Large intestine (tissue), 3 donors: ENCODE data around the gene CD4. TPM values are rescaled to one million over a fixed set of nuclear protein-coding genes. Genes with fewer than 3 reads are reported as not detected.

ENCODE experiments used
- DNase-seq, 2 donors: peaks; one replicate each; pipeline versions ENCODE4 v3.0.0 to v3.0.0-alpha.2; 2013
- H3K27ac ChIP-seq: one replicate; pipeline ENCODE4 v1.5.1; 2013; ENCODE audit warnings: low read length
- H3K27me3 ChIP-seq: 2 replicates; pipeline ENCODE4 v1.6.1; 2013; ENCODE audit warnings: low read length; ENCODE audit not compliant: control insufficient read depth, insufficient read depth
- H3K36me3 ChIP-seq: 2 replicates; pipeline ENCODE4 v1.6.1; 2013; ENCODE audit warnings: low read length; ENCODE audit not compliant: control insufficient read depth, insufficient read depth
- H3K4me1 ChIP-seq: one replicate; pipeline ENCODE4 v1.6.1; 2013; ENCODE audit warnings: low read length; ENCODE audit not compliant: control insufficient read depth, insufficient read depth
- H3K4me3 ChIP-seq: one replicate; pipeline ENCODE4 v1.5.1; 2013; ENCODE audit warnings: low read length
- H3K9me3 ChIP-seq: one replicate; pipeline ENCODE4 v1.6.1; 2013; ENCODE audit warnings: mild to moderate bottlenecking, low read depth, low read length, moderate library complexity; ENCODE audit not compliant: control insufficient read depth
- WGBS: methylation state at CpG from one replicate; pipeline ENCODE4 v1.1.5; 2013; ENCODE audit warnings: low lambda C conversion rate; ENCODE audit not compliant: insufficient coverage; 5-methylcytosine and 5-hydroxymethylcytosine counted together
- polyA plus RNA-seq: library from polyadenylated mRNA; unstranded; fragments of 120-200 nt; gene quantifications from one replicate; pipeline ENCODE4 v1.2.1, GENCODE V29; 2013

Gene CD4
- polyA plus RNA-seq, 1 donor: 17.4 TPM

DNA sequence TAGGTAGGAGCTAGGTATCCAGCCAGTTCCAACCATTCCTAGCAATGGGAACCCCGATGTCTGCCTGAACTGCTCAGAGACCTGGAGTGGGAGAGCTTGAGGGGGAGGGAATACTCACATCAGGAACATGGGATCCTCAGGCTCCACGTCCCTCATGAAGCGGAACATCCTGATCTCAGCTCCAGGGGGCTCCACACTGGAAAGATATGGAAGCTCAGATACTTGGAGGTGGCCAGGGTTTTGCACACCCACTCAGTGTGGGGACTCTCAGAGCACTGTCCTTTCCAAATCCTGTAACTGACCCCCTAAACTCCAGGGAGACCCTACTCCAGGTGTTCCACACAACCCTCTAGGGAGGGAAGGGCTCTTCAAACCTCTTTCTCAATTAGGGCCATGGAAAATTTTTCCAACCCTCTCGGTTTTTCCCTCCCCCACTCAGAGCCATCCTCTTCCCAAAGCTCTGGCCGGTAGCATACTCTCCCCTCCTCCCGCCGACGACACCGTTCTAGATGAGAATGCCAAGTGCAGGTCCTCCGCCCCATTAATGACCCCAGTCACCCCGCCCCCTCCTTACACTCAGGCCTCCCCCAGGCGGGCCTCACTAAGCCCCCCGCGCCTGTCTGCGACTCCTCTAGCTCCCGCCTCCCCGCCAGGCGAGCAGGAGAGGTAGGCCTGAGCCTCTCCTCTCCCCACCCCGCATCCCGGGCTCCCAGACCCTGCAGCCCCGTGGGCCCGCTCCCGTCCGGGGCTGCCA lies 37.0 kb upstream of the CD4 start:
- Histone ChIP-seq H3K27me3 (no peaks in the 10 kb centered on the region), H3K4me1 (peaks cover 17% of the 10 kb centered on the region), H3K9me3 (no peaks in the 10 kb centered on the region), H3K4me3 (peak overlapping the region; percentile 98), H3K36me3 (peaks cover 44% of the 10 kb centered on the region), H3K27ac (peak overlapping the region; percentile 100)
- no CpG with 5 or more reads among the region's 24 CpGs for WGBS
- peak in 1 of 2 donors; percentile 62 for DNase-seq

DNA sequence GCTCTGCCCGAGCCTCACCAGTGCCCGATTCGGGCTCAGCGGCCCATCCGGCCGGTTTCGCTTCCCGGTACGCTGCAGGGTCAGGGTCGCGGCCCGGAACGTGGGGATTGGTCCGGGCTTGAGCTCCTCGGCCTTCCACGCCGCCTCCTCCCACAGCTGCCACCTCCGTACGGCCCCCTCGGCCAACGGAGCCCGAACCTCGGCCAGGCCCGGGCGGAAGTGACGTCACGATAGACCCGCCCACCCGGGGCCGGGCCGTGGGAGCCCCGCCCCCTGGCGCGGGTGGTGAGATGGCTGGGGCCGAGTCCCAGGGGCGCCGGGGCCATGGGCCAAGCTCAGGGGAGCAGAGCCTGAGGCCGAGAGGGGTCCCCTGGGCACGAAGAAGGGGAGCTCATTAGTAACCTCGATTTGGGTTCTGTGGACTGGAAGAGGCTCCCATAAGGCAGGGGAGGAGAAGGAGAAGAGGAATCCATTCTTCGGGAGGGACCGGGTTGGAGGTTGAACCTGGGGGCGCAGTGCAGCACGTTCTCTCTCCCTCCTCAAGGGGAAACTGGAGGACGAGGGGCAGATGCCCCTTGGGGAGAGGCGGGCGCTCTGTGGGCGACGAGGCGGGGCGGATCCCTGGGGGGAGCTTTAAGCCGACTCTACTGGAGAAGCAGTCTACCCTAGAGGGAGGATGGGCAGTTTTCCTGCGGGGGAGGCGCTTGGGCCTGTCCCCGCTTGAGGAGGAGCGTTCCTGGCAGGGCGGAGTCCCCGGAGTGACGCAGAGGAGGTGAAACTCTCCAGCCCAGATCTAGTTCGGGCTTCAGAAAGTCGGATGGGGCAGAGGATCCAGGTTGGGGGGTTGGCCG lies 36.2 kb upstream of the CD4 start, which contains the start of gene MLF2:
TSS of gene MLF2 (minus strand) at position 221 of the 851 bp plus-strand sequence. CDS start 807 bp downstream, outside the sequence.
- no peaks in the 10 kb centered on the region for H3K9me3 ChIP-seq
- H3K4me1 ChIP-seq: peaks cover 17% of the 10 kb centered on the region
- DNase-seq: peak; percentile 98 to 99
- H3K27ac ChIP-seq: peak within 1 kb of the TSS; percentile 100
- H3K4me3 ChIP-seq: peak within 1 kb of the TSS; percentile 98
- no CpG with 5 or more reads among the region's 62 CpGs for WGBS
- H3K27me3 ChIP-seq: no peaks in the 10 kb centered on the region
- H3K36me3 ChIP-seq: peaks cover 36% of the 10 kb centered on the region

DNA sequence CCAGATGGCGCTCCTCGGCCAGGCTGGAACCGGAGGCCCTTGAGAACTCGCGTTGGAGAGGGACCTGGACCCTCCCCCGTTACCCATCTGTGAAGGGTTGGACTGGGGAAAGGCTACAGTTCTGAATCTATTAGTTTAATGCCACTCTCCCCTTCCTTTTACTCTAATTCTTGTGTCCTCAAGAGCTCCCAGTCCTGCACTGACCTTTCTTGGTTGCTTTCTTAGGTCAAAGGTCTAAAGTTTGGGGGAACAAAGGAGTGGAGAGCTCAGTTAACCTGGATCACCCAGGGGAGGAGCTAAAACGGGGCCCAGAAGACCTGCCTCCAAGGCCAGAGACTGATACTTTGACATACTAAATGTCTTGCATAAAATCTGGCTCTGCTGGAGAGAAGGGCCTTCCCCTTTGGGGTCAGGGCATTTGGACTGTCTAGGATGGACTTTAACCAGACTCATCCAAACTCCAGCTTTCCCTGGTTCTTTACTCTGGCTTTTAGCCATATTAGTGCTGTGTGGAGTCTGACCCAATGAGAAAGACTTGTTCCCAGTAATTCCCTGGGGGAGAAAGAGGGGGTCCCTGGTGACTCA lies 35.5 kb upstream of the CD4 start:
- no CpG with 5 or more reads among the region's 7 CpGs for WGBS
- H3K4me1 ChIP-seq: peaks cover 17% of the 10 kb centered on the region
- peak in 1 of 2 donors; percentile 37 for DNase-seq
- H3K9me3 ChIP-seq: no peaks in the 10 kb centered on the region
- peaks cover 29% of the 10 kb centered on the region for H3K36me3 ChIP-seq
- H3K4me3 ChIP-seq: no peak overlapping the region
- H3K27ac ChIP-seq: peak overlapping the region; percentile 100
- no peaks in the 10 kb centered on the region for H3K27me3 ChIP-seq

DNA sequence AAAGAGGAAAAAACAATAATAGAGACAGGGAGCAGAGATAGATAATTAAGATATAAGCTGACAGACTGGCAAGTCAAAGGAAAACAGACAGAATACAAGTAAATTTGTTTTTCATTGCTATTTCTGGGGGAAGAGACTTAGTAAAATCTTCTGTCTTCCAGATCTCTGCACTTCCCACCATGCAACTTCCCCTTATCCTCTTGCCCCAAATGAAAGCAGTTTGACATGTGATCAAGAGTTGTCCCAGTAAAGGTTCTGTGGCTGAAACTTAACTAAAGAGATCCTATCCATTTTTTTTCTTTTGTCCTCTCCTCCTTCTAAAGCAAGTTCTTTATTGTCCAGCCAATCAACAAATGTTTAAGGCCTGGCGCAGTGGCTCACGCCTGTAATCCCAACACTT lies 34.9 kb upstream of the CD4 start:
- WGBS: no CpG with 5 or more reads among the region's 2 CpGs
- Histone ChIP-seq H3K36me3 (peaks cover 24% of the 10 kb centered on the region), H3K9me3 (no peaks in the 10 kb centered on the region), H3K27ac (peak overlapping the region; percentile 100), H3K27me3 (no peaks in the 10 kb centered on the region), H3K4me3 (no peak overlapping the region), H3K4me1 (peaks cover 17% of the 10 kb centered on the region)
- DNase-seq: no peak

DNA sequence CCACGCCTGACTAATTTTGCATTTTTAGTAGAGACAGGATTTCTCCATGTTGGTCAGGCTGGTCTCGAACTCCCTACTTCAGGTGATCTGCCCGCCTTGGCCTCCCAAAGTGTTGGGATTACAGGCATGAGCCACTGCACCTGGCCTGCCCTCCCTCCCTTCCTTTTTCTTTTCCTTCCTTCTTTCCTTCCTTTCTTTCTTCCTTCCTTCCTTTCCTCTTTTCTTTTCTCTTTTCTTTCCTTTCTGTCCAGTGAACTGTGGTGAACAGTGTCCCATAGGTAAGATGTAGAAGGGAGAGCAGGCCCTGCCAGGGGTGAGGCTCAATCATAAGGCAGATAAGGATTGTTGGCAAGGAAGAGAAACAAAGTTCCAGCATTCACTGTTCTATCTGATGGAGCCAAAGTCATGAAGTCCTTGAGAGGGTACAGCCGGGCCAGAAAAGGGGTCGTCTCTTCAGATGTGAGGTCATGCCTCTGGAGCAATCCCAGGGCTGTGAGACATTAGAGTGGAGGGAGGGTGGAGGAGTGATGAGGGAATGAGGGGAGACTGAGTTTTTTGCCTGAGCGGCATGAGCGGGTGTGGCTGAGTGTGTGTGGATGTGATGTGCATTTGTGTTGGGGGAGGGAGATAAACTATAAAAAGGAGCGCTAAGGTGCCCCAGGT lies 32.2 kb upstream of the CD4 start:
- H3K4me1 ChIP-seq: peaks cover 11% of the 10 kb centered on the region
- WGBS: 93% methylated on average over 2 of the region's 8 CpGs
- H3K27me3 ChIP-seq: no peaks in the 10 kb centered on the region
- no peak overlapping the region for H3K27ac ChIP-seq
- H3K36me3 ChIP-seq: no peaks in the 10 kb centered on the region
- H3K4me3 ChIP-seq: no peak overlapping the region
- no peak for DNase-seq
- no peaks in the 10 kb centered on the region for H3K9me3 ChIP-seq

DNA sequence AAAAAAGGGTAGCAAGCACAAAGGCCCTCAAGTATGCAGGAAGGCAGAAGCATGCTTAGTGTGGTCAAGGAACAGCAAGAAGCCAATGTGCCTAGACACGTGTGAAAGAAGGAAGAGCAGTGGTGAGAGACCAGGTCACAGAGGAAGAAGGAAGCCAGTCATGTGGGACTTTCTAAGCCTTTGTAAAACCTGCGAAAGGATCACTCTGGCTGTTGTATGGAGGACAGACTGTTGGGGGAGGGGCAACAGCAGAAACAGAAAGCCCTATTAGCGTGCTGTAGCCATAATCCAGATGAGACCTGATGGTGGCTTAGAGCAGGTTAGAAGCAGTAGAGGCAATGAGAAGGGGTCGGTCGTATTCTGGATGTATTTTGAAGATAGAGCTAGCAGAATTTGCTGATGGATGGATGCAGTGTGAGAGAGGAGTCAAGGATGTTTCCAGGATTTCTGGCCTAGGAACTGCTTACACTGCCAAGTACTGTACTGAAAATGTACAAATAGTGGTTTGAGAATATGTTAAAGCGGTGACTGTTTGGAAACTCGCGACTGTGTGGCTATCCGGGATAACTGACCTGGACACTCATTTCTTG lies 30.7 kb upstream of the CD4 start:
- no peak for DNase-seq
- H3K9me3 ChIP-seq: no peaks in the 10 kb centered on the region
- WGBS: 80% methylated on average over 1 of the region's 9 CpGs
- H3K27ac ChIP-seq: no peak overlapping the region
- peaks cover 11% of the 10 kb centered on the region for H3K4me1 ChIP-seq
- no peaks in the 10 kb centered on the region for H3K27me3 ChIP-seq
- no peaks in the 10 kb centered on the region for H3K36me3 ChIP-seq
- no peak overlapping the region for H3K4me3 ChIP-seq

DNA sequence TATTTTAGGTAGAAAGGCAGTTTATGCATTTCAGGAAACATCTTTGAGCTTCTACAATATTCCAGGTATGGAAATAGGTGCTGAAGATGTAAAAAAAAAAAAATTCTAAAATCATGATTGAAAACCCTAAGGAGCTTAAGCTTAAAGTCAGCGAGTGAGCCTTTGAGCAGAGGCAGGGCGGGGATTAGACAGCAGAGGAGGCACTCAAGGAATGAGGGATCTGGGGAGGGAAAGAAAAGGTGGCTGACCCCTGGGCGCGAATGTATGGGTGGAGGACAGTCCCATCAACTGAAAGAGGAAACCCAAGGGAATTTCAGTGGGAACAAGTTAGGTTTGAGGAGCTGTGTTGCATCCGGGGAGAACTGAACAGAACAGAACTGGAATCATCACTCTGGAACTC lies 29.6 kb upstream of the CD4 start:
- H3K27ac ChIP-seq: no peak overlapping the region

DNA sequence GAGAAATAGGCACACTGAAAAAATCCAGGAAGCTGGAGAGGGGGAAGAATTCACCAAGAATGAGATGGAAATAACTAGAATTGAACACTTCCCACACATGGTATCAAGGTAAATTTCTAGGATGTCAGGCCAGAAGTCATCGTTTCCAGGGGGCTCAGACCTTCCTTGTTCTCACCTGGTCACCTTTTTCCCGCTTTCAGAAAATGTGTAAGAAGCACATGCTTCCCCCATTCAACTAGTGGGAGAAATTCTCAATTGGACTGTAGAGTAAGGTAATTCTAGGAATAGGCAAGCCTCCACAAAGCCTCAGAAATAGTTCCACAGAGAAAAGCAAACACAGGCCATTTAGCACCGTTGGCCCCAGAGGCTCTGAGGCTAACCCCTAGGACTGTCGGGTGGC lies 25.9 kb upstream of the CD4 start:
- no CpG with 5 or more reads among the region's 4 CpGs for WGBS

More for the DNA sequence above, 29.6 kb upstream of the CD4 start:
- Histone ChIP-seq H3K27me3 (no peaks in the 10 kb centered on the region), H3K36me3 (no peaks in the 10 kb centered on the region), H3K4me1 (peaks cover 12% of the 10 kb centered on the region), H3K9me3 (no peaks in the 10 kb centered on the region), H3K4me3 (no peak overlapping the region)
- no CpG with 5 or more reads among the region's 5 CpGs for WGBS
- DNase-seq: no peak

DNA sequence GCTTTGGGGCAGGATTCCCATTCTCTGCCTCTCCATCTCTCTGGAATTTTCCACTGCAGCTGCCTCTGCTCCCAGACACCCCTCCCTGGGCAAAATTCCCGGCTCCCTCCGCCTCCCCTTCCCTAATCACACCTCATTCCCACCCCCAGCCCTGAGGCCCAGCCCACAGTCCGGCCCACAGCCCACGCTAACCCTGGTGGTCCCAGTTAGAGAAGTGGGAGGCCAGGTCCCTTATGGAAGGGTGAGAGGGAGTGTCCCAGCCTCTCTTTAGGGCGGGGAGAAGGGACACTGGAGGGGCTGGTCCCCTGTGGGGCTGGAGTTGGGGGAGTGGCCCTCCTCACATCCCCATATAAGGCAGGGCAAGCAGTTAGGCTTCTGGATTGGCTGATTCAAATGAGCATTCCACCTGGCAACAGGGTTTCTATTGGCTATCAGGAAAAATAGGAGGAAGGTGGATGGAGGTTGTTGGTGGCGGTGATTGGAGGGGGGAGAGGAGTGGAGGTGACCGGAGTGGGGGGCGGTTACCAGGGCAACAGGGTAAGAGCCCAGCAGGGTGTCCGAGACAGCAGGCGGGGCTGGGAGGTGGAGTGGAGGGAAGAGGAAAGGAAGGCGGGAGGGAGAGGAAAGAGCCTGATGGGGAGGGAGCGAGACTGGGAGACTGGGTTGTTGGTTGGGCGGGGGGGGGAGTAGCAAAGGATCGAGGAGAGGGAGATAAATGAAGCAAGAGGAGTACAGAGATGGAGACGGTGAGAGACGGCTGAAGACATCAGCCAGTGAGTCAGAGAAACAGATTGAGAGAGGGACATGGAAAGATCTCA lies 25.1 kb upstream of the CD4 start:
- peak; percentile 91 to 96 for DNase-seq
- Histone ChIP-seq H3K4me3 (peak overlapping the region; percentile 17), H3K27me3 (no peaks in the 10 kb centered on the region), H3K27ac (peak overlapping the region; percentile 81), H3K36me3 (no peaks in the 10 kb centered on the region), H3K4me1 (peaks cover 40% of the 10 kb centered on the region), H3K9me3 (no peaks in the 10 kb centered on the region)
- WGBS: 0% methylated on average over 2 of the region's 16 CpGs

More for the DNA sequence above, 25.9 kb upstream of the CD4 start:
- no peaks in the 10 kb centered on the region for H3K36me3 ChIP-seq
- DNase-seq: no peak
- H3K4me1 ChIP-seq: peaks cover 32% of the 10 kb centered on the region
- H3K27ac ChIP-seq: peak overlapping the region; percentile 81
- no peak overlapping the region for H3K4me3 ChIP-seq
- no peaks in the 10 kb centered on the region for H3K27me3 ChIP-seq
- no peaks in the 10 kb centered on the region for H3K9me3 ChIP-seq
